HFF-Myc (cell line): ENCODE measurements around the gene AKNA.
A peak's percentile ranks its signal among the peaks of the same experiment; 100 is the strongest.

Experiments
- DNase-seq: peaks from one replicate; pipeline ENCODE4 v3.0.0-alpha.2; 2011; ENCODE audit warnings: low read depth; ENCODE audit errors: extremely low read depth
- H3K4me3 ChIP-seq: replicated peaks from 2 replicates; pipeline ENCODE4 v1.5.1; 2011; ENCODE audit warnings: low read depth, mild to moderate bottlenecking, control low read depth, low read length
- TF ChIP-seq, protein P1 (sequence below): IDR thresholded peaks from 2 replicates; pipeline ENCODE4 v1.5.1; 2012; ENCODE audit warnings: mild to moderate bottlenecking, low read depth, low read length, control low read depth; ENCODE audit errors: missing control alignments

Gene AKNA

DNA sequence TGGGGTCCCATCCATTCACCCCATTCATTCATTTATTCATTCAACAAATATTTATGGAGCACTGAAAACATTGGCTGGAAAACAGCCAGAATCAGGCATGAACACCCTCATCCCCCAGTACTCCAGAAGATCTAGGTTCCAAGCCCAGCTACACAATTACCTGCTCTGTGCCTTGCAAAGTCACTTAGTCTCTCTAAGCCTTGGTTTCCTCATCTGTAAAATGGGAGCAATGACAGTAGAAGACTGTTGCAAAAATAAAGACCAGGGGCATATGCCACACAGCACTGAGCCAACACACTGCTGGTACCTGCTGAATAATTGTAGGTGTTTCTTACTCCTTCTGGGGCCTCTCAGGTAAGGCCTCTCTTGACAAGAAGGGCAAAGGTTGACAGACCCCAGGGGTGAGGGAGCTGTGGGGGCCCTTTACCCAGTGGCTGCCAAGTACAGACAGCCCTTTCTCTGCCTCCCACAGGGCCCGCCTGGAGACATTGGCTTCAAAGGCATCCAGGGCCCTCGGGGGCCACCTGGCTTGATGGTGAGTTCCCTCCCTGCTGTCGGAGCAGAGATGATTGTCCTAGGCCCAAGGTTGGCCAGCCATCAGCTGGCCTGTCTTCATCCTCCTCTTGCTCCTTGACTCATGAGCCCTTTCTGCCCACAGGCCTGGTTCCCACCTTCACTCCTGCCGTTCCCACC, 87.5 kb downstream of the AKNA start:
- TF ChIP-seq, protein P1, sequence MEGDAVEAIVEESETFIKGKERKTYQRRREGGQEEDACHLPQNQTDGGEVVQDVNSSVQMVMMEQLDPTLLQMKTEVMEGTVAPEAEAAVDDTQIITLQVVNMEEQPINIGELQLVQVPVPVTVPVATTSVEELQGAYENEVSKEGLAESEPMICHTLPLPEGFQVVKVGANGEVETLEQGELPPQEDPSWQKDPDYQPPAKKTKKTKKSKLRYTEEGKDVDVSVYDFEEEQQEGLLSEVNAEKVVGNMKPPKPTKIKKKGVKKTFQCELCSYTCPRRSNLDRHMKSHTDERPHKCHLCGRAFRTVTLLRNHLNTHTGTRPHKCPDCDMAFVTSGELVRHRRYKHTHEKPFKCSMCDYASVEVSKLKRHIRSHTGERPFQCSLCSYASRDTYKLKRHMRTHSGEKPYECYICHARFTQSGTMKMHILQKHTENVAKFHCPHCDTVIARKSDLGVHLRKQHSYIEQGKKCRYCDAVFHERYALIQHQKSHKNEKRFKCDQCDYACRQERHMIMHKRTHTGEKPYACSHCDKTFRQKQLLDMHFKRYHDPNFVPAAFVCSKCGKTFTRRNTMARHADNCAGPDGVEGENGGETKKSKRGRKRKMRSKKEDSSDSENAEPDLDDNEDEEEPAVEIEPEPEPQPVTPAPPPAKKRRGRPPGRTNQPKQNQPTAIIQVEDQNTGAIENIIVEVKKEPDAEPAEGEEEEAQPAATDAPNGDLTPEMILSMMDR, result no peak
- no peak for DNase-seq
- H3K4me3 ChIP-seq, result no peak overlapping the region

DNA sequence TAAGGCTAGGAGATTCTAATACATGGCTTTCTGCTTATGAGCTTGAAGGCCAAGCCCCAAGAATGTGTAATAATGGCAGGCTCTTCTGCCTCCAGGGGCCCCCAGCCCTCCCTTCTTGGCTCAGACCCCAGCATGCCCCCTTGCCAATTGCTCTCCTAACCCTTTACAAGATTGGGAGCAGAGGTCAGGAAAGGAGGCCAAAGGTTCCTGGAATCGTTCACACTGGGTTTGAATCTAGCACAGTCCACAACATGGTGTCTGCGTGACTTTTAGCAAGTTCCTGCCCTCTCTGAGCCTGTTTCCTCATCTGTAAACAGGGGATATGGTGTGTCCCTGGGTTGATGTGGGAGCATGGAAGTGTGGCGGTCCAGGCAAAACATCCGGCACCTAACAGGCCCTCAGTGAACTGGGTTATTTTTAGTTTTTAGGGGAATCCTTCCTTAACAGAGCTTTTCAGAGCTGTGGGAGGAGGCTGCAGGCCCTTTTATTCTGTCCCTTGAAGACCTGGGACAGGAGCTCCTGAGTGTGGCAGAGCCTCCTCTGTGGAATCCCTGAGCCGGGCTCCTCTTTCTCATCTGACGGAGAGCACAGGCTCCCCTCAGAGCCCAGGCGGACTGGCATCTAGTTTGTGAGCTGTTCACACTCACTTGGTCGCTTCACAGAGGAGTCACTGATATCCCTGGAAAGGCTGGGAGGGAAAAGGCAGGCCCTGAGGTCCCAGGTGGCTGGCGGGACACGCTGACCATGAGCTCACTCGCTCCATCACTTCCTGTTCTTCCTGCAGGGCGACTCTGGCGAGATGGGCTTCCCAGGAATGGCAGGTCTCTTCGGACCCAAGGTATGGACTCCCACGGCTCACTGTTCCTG, 88.3 kb downstream of the AKNA start:
- TF ChIP-seq, protein P1, result no peak
- DNase-seq, result no peak
- no peak overlapping the region for H3K4me3 ChIP-seq

DNA sequence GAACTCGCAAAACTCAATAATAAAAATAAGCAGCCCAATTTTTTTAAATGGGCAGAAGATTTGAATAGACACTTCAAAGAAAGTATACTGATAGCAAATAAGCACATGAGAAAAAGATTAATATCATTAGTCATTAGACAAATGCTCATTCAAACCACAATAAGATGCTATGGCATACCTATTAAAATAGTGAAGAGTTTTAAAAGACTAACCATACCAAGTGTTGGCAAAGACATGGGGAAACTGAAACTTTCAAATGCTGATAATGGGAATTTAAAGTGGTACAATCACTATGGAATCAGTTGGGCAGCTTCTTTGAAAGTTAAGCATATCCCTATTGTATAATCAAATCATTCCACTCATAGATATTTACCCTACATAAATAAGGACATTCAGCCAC, 91.4 kb downstream of the AKNA start:
- TF ChIP-seq, protein P1, result no peak
- DNase-seq, result no peak
- H3K4me3 ChIP-seq, result no peak overlapping the region

- no peak overlapping the region for H3K4me3 ChIP-seq
- DNase-seq, result no peak
- TF ChIP-seq, protein P1, result no peak
Measured at GRCh38 chr9:114294664-114295063, 93.1 kb downstream of the AKNA start.

DNA sequence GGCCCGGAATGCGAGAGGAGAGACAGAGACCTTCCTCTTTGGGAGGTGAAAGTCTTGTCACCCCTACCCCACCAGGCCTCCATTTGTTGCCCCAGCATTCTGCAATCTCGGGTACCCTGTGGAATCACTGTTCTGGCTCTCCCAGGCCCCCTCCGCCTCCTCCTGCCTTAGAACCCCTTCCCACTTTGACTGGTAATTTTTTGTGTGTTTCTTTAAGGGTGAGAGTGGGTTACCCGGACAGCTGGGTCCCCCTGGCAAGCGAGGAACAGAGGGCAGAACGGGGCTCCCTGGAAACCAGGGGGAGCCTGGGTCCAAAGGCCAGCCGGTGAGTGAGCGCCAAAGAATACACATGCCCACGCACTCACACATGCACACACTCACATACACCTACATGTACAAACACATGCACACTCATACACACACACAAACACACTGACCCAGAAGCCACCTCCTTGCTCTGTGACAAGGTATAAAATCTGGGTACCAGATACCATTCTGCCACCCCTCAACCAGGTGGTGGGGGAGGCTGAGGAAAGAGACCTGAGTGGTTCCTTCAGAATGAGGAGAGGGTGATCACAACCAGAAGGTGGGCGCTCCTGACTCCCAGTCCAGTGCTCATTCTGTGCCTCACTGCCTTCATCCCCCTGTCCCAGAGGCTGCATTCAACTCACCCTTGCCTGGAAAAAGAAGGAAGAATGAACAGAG, 95.7 kb downstream of the AKNA start:
- TF ChIP-seq, protein P1, result no peak
- DNase-seq, result no peak

GRCh38 chr9:114291064-114291474, 96.7 kb downstream of the AKNA start:
- no peak overlapping the region for H3K4me3 ChIP-seq
- no peak for DNase-seq
- TF ChIP-seq, protein P1, result peak; percentile 77

More for the DNA sequence above, 95.7 kb downstream of the AKNA start:
- H3K4me3 ChIP-seq, result no peak overlapping the region
